Ecto neural progenitor cell (in vitro differentiated cells): ENCODE data around the gene XPO1.
"Not testable (repeated sequence)": the region's sequence is repeated elsewhere in the genome, so short reads cannot be mapped to it uniquely, and the experiment has no call there.

ENCODE experiments used
- DNase-seq: peaks from one replicate; pipeline ENCODE4 v3.0.0-alpha.2; 2018; ENCODE audit warnings: low spot score

The XPO1 gene

DNA sequence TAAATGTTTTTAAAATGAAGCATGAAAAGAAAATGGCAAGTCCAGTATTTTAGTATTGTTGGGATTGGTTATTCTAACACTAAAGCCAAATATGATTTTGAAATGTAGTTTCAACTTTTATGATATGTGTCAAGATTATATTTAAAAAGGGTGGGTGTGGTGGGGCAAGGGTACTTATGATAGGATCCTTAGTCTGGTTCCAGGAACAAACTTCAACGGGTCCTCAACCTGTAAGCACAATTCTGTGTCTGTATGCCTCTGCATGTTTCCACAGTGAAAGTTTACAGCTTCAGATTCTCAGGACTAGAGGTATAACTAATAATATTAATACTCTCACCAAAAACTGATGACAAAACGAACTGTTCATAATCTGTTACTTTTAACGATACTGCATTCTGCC lies 73.1 kb downstream of the XPO1 start:
- DNase-seq: no peak

DNA sequence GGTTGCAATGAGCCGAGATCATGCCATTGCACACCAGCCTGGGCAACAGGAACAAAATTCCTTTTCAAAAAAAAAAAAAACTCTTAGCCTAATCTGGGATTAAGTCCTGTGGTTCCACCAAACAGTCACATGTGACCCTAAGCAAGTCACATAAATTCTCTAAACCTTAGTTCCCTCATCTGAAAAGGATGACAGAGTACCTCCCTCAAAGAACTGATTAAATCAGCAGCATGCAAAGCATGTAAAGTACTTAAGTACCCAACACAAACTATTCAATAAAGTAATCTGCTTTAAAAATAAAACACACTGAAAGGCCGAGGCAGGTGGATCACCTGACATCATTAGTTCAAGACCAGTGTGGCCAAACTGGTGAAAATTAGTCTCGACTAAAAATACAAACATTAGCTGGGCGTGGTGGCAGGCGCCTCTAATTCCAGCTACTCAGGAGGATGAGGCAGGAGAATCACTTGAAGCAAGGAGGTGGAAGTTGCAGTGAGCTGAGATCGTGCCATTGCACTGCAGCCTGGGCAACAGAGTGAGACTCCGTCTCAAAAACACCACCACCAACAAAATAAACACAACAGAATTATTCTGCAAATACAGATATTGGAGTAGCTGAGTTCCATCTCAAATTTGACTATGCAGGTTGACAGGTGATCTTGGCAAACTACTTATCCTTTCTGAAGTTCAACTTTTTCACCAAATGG lies 74.2 kb downstream of the XPO1 start:
- DNase-seq: no peak

DNA sequence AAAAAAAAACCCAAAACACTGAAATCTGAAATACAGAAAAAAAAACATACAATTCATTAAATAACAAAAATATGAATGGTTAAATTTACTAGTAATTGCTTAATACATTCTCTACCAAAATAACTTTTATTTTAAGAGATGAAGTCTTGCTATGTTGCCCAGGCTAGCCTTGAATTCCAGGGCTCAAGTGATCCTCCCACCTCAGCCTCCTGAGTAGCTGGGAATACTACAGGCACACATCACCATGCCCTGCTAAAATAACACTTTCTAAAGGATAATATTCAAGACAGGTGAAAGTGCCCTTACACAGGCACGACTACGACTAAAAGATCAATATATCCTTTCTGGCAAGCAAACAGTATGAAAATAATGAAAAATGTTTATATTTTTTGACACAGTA lies 76.8 kb downstream of the XPO1 start:
- DNase-seq: no peak

DNA sequence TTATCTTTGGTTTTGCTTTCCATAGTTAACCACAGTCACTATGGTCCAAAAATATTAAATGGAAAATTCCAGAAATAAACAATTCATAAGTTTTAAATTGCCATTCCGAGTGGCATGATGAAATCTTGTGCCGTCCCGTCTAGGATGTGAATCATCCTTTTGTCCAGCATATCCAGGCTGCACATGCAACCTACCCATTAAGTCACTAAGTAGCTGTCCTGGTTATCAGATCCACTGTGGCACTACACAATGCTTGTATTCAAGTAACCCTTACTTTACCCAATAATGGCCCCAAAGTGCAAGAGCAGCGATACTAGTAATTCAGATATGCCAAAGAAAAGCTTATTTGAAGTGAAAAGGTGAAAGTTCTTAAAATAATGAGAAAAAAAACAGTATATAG lies 78.0 kb downstream of the XPO1 start:
- DNase-seq: no peak

DNA sequence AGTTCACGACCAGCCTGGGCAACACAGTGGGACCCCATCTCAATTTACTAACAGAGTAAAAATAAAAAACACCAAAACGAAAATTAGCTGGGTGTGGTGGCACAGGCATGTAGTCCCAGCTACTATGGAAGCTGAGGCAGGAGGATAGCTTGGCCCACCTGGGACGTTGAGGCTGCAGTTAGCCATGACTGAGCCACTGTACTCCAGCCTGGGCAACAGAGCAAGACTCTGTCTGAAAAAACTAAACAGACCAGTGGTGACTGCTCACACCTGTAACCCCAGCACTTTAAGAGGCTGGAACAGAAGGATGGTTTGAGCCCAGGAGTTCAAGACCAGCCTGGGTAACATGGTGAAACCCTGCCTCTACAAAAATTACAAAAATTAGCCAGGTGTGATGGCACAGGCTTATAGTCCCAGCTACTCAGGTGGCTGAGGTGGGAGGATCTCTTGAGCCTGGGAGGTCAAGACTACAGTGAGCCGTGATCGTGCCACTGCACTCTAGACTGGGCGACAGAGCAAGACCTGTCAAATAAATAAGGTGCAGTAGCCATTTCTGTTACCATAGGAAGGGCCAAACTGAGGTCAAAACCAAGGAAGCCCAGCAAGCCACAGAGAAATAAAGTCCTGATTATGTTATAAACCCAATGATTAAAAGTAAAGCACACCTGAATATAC lies 81.3 kb downstream of the XPO1 start:
- DNase-seq: no peak

- DNase-seq: no peak
These were observed 81.9 kb downstream of the XPO1 start for GRCh38 chr2:61456070-61456745.

- DNase-seq: not testable (repeated sequence)
These were observed 83.2 kb downstream of the XPO1 start for GRCh38 chr2:61454972-61455371.

- no peak for DNase-seq
These were observed 83.8 kb downstream of the XPO1 start for GRCh38 chr2:61454383-61454782.

GRCh38 chr2:61452392-61452791 lies 85.8 kb downstream of the XPO1 start:
- DNase-seq: no peak

DNA sequence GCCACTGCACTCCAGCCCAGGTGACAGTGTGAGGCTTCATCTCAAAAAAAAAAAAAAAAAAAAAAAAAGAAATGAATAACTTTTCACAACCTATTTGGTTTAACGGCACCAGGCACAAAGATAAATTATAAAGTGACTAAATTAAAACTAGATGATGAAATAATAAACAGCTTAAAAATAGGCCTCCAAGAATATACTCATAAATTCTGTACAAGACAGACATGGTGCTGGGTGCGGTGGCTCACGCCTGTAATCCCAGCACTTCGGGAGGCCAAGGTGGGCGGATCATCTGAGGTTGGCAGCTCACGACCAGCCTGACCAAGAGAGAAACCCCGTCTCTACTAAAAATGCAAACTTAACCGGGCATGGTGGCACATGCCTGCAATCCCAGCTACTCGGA lies 87.0 kb downstream of the XPO1 start:
- no peak for DNase-seq

DNA sequence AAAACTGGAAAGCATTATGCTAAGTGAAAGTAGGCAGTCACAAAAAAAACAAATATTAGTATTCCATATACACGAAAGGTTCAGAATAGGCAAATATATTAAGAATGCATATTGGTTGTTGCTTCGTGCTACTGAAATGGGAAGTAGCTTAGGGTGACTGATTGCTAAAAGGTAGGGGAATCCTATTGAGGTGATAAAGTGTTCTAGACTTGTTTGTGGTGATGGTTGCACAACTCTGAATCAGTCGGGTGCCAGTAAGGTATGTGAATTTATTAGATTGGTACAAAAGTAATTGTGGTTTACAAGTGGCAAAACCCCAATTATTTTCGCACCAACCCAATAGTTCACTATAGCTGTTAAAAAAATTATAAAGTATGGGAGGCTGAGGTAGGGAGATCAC lies 88.0 kb downstream of the XPO1 start:
- no peak for DNase-seq

- DNase-seq: no peak
These were observed 89.9 kb downstream of the XPO1 start for GRCh38 chr2:61448229-61448628.

DNA sequence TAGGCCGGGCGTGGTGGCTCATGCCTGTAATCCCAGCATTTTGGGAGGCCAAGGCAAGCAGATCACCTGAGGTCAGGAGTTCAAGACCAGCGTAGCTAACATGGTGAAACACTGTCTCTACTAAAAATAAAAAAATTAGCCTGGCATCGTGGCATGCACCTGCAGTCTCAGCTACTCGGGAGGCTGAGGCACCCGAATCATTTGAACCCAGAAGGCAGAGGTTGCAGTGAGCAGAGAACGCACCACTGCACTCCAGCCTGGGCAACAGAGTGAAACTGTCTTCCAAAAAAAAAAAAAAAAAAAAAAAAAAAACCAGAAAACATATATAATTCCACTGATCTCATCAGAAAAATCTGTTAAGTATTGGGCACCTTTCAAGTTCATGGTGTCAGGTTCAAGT lies 91.2 kb downstream of the XPO1 start:
- not testable (repeated sequence) for DNase-seq

GRCh38 chr2:61443342-61444041 lies 94.7 kb downstream of the XPO1 start:
- no peak for DNase-seq

DNA sequence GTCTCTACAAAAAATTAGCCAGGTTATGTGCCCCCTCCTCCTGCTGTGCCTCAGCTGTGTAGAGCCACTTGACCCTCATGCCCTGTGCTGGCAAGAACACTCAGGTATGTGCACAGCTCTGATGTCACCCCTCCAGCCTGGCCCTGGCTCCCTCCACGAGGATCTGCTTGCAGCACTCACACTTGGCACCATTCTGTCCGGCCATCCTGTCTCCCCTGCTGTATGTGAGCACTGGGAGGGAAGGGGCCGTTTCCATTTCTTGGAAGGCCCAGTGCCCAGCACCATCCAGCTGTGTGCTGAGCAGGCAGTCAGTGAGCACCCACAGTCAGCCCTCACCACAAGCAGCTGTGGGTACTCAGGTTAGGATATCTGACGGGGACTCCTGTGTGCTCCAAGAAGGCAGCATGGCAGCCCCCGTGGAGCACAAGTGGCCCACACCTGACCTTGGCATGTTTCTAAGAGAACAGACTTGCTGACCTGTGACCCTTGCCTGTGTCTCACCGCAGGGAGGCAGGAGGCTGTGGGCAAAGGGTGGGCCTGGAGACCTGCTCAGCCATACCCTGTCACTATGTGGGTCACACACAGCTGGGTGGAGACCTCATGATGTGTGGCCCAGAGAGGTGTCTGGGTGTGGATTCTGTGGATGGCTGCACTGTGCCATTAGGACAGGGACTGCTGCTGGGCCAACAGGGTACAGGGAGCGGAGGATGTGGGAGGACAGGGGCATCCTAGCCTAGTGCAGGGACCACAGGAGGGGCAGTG lies 98.7 kb downstream of the XPO1 start:
- no peak for DNase-seq

DNA sequence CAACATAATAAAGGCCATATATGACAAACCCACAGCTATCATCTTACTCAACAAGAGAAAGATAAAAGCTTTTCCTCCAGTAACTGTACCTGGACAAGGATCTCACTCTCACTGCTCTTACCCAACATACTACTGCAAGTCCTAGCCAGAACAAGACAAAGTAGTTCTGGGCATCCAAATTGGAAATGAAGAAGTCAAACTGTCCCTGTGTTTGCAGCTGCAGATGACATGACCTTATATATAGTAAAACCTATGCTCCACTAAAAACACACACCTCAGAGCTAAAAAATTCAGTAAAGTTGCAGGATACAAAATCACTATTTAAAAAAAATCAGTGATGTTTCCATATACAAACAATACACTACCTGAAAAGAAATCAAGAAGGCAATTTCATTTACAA lies 99.5 kb downstream of the XPO1 start:
- no peak for DNase-seq

GRCh38 chr2:61437170-61437569 lies 101.0 kb downstream of the XPO1 start:
- no peak for DNase-seq

GRCh38 chr2:61436092-61436491 lies 102.1 kb downstream of the XPO1 start:
- DNase-seq: no peak

DNA sequence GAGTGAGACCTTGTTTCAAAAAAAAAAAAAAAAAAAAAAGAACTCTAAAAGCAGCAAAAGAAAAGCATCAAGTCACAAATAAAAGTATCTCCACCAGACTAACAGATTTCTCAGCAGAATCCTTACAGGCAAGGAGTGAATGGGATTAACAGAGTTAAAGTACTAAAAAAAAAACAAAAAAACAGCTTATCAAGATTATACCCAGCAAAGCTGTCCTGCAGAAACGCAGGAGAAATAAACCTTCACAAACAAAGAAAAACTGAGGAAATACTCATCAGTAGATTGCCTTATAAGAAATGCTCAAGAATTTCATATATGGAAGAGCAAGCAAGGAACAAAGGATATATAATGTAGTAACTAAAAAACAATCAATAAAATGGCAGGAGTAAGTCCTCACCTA lies 102.9 kb downstream of the XPO1 start:
- no peak for DNase-seq

- DNase-seq: no peak
These were observed 103.8 kb downstream of the XPO1 start for GRCh38 chr2:61434314-61434713.

- DNase-seq: no peak
These were observed 104.5 kb downstream of the XPO1 start for GRCh38 chr2:61433606-61434005.

DNA sequence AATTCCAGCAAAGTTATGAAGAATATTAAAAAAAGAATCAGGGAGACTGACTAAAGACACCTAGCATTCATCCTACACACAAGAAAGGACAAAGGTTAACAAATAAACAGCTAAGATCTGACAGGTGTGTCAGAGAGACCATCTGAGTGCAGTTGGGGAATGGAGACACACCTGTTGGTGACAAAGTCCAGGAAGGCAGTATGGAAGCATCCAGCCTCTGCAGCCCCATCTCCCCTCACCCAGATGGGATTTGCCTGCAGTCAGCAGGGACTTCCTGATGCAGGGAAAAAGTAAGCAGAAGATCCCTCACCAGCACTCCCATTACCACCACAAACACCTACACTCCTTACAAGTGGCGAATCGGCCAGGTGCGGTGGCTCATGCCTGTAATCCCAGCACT lies 105.2 kb downstream of the XPO1 start:
- no peak for DNase-seq
